Activated CD8-positive, alpha-beta memory T cell treated with anti-CD3 and anti-CD28 coated beads, Interleukin-2, amount 50 U/mL, for 1 hour (primary cell): ENCODE measurements around the gene MKS1.

Experiments
- DNase-seq: peaks from one replicate; pipeline ENCODE4 v3.0.0-alpha.2; 2020; ENCODE audit errors: extremely low read depth

Gene MKS1

GRCh38 chr17:58219007-58219788 is at the start of gene MKS1:
TSS of gene MKS1 (minus strand) at chr17:58219255. CDS start at chr17:58219230, 25 bp downstream.
- DNase-seq: peak; percentile 78

GRCh38 chr17:58268326-58268725 is 49.3 kb upstream of the MKS1 start:
- no peak for DNase-seq

DNA sequence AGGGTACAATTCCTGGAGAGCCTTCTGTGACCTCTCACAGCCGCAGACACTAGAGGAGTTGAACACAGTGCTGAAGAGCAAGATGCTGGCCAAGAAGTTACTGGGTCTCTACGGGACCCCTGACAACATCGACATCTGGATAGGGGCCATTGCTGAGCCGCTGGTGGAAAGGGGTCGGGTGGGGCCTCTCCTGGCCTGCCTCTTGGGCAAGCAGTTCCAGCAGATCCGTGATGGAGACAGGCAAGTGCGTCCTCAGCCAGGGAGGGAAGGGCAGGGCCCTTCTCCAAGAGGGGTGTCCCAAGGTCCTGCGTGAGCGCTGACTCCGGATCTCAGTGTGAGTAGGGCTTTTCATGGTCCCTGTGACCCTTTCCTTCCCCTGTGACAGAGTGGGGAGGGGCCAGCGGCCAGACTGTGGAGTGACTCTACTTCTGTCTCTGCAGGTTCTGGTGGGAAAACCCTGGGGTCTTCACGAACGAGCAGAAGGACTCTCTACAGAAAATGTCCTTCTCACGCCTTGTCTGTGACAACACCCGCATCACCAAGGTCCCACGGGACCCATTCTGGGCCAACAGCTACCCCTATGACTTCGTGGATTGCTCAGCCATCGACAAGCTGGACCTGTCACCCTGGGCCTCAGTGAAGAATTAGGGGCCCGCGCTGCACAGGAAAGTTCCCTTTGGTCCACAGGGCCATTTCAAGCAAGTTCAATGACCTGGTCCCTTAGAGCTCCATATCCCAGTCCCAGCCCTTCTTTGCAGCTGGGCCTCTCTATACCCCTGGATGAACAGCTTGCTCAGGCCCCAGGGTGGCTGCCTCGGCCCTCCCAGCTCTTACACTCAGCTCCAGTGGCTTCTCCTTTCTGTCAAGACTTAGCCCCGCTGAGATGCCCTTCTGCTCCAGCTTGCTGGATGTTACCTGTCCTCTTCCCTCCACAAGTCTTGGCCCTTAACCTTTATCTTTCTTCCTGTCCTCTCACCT is 48.6 kb upstream of the MKS1 start:
- DNase-seq: no peak

DNA sequence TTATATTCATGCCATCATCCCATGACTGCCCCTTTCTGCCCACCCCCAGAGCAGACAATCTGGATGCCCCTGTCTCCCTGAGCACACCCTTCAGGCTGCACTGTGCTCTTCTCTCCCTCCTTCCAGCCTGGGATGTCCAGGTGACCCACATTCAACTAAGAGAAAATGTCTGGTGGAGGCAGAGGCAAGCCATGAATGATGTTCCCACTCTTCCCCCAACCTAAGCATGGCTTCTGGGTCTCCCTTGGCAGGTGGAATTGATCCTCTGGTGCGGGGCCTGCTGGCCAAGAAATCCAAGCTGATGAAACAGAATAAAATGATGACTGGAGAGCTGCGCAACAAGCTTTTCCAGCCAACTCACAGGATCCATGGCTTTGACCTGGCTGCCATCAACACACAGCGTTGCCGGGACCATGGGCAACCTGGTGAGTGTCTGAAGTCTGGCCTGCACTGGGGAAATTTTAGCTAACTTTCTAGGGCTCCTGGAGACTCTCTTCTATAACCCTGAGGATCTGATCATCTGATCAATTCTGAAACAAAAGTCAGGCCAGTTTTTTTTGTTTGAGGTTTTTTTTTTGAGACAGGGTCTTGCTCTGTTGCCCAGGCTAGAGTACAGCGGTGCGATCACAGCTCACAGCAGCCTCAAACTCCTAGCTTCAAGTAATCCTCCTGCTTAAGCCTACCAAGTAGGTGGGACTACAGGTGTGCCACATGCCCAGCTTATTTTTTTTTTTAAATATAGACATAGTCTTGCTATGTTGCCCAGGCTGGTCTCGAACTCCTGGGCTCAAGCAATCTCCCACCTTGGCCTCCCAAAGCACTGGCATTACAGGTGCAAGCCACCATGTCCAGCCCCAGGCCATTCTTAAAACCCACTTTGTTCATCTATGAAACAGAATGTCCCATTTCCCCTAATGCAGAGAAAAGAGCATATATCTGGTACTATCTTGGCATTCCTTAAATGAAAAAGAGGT is 47.1 kb upstream of the MKS1 start:
- DNase-seq: no peak

GRCh38 chr17:58265271-58265670 is 46.2 kb upstream of the MKS1 start:
- DNase-seq: no peak

DNA sequence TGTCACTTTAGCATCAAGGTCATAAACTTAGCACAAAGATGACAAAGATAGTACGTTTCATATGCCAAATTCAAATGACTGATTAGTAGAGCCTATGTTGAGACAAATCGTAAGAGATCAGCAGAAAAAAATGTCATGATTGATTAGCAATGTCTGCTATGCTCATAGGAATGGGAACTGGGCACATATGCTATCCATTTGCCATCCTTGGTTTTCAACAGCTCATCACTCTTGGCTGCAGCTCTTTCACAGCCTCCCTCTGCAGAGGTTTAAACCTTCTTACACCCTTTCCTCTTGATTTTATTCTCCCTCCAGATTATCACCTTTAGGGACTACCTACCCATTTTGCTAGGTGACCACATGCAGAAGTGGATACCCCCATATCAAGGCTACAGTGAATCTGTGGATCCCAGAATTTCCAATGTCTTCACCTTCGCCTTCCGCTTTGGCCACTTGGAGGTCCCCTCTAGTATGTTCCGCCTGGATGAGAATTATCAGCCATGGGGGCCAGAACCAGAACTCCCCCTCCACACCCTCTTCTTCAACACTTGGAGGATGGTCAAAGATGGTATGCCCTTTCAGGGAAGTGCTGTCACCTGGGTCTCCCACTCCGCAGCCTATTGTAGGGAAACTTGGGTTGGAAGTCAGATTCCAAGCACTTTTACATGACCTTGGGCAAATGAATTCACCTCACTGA is 45.5 kb upstream of the MKS1 start:
- DNase-seq: no peak

DNA sequence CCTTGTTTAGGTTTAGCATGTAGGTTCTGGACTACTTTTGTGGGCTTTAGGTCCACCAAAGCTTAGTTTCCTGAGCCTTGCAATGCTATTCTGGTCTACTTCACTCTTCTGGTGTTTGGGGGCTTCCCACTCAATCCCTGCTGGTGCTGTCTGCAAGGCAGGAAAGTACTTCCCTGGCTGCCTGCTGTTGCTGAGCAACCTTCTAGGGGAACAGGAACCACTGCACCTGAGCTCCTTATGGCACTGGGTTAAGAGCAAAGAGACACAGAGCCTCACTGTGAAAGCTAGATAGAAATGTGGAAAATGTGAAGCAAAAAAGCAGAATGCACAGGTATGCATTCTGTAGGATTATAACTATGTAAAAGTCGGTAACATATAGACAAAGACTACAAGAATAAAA is 44.7 kb upstream of the MKS1 start:
- no peak for DNase-seq

- DNase-seq: no peak
Observed at GRCh38 chr17:58262149-58262548, 43.1 kb upstream of the MKS1 start.

GRCh38 chr17:58254803-58255202 is 35.7 kb upstream of the MKS1 start:
- DNase-seq: no peak

- DNase-seq: no peak
Observed at GRCh38 chr17:58253082-58253481, 34.0 kb upstream of the MKS1 start.

- DNase-seq: no peak
Observed at GRCh38 chr17:58252141-58252540, 33.1 kb upstream of the MKS1 start.

- no peak for DNase-seq
Observed at GRCh38 chr17:58250344-58251011, 31.4 kb upstream of the MKS1 start.

DNA sequence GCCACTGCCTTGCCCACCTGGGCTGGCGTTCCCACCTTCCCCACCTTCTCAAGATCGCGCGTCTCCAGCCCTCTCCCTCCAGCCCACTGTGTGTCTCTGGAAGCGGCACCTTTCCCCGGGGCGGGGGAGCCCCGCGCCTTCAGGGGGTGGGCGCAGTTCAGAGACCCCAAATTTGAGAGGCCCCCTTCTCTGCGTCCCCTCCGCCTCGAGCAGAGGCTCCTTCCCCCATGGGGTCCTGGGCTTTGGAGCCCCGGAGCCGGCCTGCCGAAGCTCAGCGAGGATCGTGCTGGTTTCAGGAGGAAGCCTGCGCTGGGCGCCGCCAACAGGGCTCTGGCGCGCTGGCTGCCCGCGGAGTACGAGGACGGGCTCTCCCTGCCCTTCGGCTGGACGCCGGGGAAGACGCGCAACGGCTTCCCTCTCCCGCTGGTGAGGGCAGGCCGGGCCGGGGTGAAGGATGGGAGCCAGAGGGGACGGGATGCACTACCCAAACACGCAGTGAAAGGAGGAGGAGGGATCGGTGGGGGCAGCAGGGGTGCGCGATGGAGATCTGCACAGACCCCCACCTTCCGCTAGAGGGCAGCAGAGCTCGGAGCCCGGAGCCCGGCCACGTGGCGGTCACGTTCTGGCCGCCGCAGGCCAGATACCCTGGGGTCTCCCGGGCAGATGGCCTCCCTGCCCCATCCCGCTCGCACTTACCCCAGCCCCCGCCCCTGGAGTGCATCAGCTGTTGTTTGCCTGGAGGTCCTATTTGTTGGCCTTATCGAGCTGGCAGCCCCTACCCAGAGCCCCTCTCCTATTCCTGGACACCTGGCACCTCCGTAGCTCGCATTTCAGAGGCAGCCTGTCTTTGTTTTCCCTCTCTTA is 30.4 kb upstream of the MKS1 start:
- peak; percentile 28 for DNase-seq

DNA sequence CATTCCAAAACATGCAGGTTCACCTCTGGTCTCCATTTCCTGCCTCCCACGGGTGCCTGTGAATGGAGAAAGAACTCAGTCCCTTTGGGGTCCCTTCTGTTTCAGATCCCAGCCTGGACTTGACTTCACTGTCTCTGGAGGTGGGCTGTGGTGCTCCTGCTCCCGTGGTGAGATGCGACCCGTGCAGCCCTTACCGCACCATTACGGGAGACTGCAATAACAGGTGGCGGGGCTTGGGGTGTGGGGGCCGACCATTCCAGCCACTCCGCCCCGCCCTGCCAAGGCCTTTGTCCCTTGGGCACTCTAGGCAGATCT is 29.9 kb upstream of the MKS1 start:
- no peak for DNase-seq

- no peak for DNase-seq
Observed at GRCh38 chr17:58247511-58248363, 28.7 kb upstream of the MKS1 start.

DNA sequence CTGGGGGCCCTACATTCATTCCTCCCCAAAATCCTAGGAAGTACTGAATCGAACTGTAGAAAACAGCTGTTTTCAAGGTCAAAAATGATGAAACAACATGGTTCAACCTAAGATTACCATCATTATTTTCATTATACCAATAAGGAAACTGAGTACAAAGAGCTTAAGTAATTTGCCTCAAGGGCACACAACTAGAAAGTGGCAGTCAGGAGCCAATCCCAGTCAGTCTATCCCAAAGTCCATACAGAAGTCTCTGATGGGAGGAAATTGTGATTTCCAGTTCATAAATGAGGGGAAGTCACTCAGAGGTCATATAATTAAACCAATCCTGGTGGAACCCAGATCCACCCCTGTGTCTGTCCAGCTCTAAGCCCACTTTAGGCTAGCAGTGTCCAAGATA is 27.7 kb upstream of the MKS1 start:
- DNase-seq: no peak

DNA sequence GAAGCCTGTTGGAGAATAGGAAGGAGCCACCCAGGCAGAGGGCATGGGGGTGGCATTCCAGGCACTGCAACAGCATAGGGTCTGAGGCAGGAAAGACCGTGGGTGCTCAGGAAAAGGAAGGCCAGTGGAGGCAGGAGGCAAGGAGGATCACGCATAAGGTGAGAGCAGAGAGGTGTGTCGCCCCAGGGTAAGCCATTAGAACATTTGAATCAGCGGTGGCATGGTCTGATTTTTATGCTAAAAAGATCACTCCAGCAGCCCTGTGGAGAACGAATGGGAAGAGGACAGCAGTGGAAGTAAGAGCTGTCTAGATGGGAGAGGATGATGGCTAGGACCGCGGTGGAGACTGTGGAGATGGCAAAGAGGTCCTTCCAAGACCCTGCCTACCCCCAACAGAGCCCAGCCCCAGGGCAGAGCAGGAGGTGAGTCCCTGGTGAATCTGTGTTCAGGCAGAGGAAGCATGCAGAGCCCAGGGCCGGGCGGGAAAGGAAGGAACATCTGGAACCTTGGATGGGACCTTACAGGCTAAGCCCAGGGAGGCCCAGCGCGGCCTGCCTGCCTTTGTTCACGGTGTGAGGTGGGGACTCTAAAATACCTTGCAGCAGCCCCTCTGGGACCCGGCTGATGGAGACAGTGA is 27.2 kb upstream of the MKS1 start:
- DNase-seq: no peak

DNA sequence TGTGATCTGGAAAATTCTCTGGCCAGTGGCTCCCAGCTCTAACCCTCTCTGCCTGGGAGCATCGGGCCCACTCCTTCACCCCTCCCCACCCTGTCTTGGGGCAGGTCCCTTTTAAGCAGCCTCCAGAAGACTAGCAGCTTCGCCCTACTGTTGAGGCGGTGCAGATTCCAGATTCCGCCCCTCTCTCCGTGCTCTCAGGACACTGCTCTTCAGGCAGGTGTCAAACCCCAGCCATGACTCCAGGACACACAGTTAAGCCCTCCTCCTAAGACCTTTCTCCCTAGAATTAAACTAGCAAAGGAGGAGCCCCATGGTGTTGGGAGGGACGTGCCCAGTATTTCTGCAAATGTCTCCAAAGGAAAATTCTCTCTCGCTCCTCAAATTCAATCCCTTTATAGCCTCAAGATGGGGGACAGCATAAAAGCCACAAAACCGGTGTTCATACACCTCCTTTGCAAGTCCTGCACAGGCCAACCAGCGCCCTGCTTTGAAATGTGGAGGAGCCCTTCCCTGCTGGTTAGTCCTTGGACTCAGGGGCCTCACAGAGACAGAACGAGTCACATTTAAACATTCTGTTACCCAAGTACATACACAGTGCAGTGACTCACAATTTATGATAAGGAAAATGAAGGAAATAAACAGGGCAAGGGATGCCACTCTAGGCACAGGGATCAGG is 26.5 kb upstream of the MKS1 start:
- no peak for DNase-seq
